ENCODE results near the gene MXRA8.
"Not testable (repeated sequence)": the region's sequence is repeated elsewhere in the genome, so short reads cannot be mapped to it uniquely, and the experiment has no call there.

MXRA8 gene

GRCh38 chr1:1394116-1394515 lies 35.8 kb upstream of the MXRA8 start:
- Histone ChIP-seq H3K27ac (no peak overlapping the region), H3K4me3 (no peak overlapping the region)

GRCh38 chr1:1393428-1393827 lies 35.1 kb upstream of the MXRA8 start:
- no peak overlapping the region for H3K4me3 ChIP-seq
- no peak overlapping the region for H3K27ac ChIP-seq

- no peak overlapping the region for H3K4me3 ChIP-seq
- no peak overlapping the region for H3K27ac ChIP-seq
Observed at GRCh38 chr1:1393014-1393413, 34.7 kb upstream of the MXRA8 start.

- no peak overlapping the region for H3K4me3 ChIP-seq
- H3K27ac ChIP-seq, result no peak overlapping the region
Observed at GRCh38 chr1:1391225-1391624, 32.9 kb upstream of the MXRA8 start.

GRCh38 chr1:1390675-1391074 lies 32.3 kb upstream of the MXRA8 start:
- Histone ChIP-seq H3K4me3 (no peak overlapping the region), H3K27ac (no peak overlapping the region)

- H3K27ac ChIP-seq, result no peak overlapping the region
- H3K4me3 ChIP-seq, result no peak overlapping the region
Observed at GRCh38 chr1:1388078-1388472, 29.7 kb upstream of the MXRA8 start.

GRCh38 chr1:1387098-1388077 lies 29.0 kb upstream of the MXRA8 start:
- no peak overlapping the region for H3K4me3 ChIP-seq
- H3K27ac ChIP-seq, result no peak overlapping the region

GRCh38 chr1:1385931-1386330 lies 27.6 kb upstream of the MXRA8 start:
- Histone ChIP-seq H3K4me3 (no peak overlapping the region), H3K27ac (no peak overlapping the region)

- not testable (repeated sequence) for H3K27ac ChIP-seq, H3K4me3 ChIP-seq
Observed at GRCh38 chr1:1385339-1385738, 27.0 kb upstream of the MXRA8 start.

- Histone ChIP-seq H3K27ac (no peak overlapping the region), H3K4me3 (no peak overlapping the region)
Observed at GRCh38 chr1:1381294-1381693, 22.9 kb upstream of the MXRA8 start.

- no peak overlapping the region for H3K4me3 ChIP-seq
- H3K27ac ChIP-seq, result no peak overlapping the region
Observed at GRCh38 chr1:1380860-1381259, 22.5 kb upstream of the MXRA8 start.

GRCh38 chr1:1377540-1378205 lies 19.3 kb upstream of the MXRA8 start:
- H3K4me3 ChIP-seq, result no peak overlapping the region
- no peak overlapping the region for H3K27ac ChIP-seq

GRCh38 chr1:1376551-1377226 lies 18.3 kb upstream of the MXRA8 start:
- Histone ChIP-seq H3K27ac (peak overlapping the region in 9 of 21 experiments; percentile 31 to 98 (median 92)), H3K4me3 (peak overlapping the region in 2 of 7 experiments; percentile 94 to 97)

- H3K27ac ChIP-seq, result peak within 1 kb of the TSS; percentile 75 to 99 (median 96)
- H3K4me3 ChIP-seq, result peak within 1 kb of the TSS; percentile 75 to 97 (median 89)
Observed at GRCh38 chr1:1374929-1375662, 16.7 kb upstream of the MXRA8 start, which contains the start of gene AURKAIP1. Gene AURKAIP1 (minus strand): TSS chr1:1375207. CDS start chr1:1374756, 451 bp downstream.

GRCh38 chr1:1374589-1374928 lies 16.2 kb upstream of the MXRA8 start:
- peak overlapping the region; percentile 75 to 99 (median 96) for H3K27ac ChIP-seq

GRCh38 chr1:1373815-1374588 lies 15.6 kb upstream of the MXRA8 start:
- Histone ChIP-seq H3K27ac (peak overlapping the region in 20 of 21 experiments; percentile 77 to 99 (median 96)), H3K4me3 (peak overlapping the region; percentile 75 to 97 (median 89))

More at GRCh38 chr1:1374589-1374928, 16.2 kb upstream of the MXRA8 start:
- H3K4me3 ChIP-seq, result peak overlapping the region; percentile 75 to 97 (median 89)

GRCh38 chr1:1373051-1373814 lies 14.9 kb upstream of the MXRA8 start:
- Histone ChIP-seq H3K27ac (peak overlapping the region in 2 of 21 experiments; percentile 62 to 96), H3K4me3 (peak overlapping the region in 4 of 7 experiments; percentile 75 to 97 (median 94))
